GM19395 (cell line): ENCODE data around the gene ATAD5.
"Not testable (repeated sequence)": the region's sequence is repeated elsewhere in the genome, so short reads cannot be mapped to it uniquely, and the experiment has no call there.

Experiments
- ATAC-seq: cut with Tn5 transposase; IDR thresholded peaks from one replicate; pipeline ENCODE4 v1.9.1; 2021; ENCODE audit warnings: mild to moderate bottlenecking, moderate library complexity; ENCODE audit not compliant: unreplicated experiment

ATAD5 gene

DNA sequence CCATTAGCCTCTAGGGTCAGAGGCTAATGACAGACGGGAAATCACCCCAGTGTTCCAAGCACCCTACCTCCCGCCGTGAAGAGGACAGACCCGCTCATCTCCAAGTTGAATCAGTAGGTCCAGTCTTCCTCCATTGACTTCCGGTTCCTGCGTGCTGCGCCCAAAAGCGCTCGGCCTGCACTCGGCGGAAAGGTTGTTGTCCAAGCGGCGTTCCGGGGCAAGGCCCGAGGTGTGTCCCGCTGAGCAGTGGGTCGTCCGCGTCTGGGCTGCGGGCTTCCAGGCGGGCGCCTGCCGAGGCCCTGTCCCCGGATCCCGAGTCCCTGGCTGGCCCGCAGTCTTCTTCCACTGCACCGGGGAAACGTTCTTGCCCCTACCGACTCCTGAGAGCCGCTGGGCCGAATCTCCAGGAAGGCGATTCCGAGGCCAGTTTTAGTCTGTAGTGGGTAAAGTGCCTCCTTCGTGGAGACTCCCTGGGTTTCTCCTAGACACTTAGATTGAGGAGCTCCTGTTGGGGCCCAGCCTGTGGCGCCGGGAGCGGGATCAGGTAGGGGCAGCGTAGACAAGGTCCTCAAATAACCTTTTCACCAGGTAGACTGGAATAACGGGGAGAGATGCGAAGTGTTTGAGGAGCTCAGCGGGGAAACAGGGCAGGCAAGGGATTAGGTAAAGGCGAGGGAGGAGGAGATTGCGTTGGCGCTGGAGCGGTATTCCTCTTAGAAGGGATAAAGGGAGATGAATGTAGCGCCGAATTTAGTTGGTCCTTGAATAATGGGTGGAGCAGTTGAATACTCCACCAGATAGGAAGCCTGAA lies 74.5 kb downstream of the ATAD5 start, which contains the start of gene TEFM:
Gene TEFM, minus strand, starts transcription at position 138 of the 811 bp plus-strand sequence. Its CDS starts 40 bp downstream, at position 98.
- ATAC-seq, result peak; percentile 89

DNA sequence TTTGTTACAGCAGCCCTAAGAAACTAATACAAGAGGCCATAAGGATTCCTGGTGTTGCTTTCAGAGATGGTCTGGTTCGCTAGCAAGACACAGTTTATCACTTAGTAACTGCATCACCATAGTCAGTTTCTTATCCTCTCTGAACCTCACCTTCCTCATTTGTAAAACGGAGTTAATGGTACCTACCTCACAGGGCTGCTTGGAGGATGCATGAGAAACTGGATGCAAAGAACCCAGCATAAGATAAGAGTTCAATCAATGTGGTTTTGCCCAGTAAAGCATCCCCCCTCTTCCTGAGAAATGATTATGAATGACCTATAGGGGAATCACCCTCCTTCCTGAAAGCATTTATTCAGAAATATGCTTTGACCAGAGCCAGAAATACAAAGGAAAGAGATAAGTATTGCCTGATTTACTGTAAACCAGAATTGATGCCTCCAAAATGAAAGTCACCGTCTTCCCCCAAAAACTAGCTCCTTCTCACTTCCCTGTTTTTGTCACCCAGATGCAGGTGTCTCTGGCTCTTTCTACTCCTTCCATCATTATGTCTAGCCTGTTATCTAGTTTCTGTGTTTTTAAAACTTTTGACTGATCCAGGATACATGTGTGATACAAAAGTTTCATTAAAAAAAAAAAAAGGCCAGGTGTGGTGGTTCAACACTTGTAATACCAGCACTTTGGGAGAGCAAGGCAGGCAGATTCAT lies 77.1 kb downstream of the ATAD5 start:
- ATAC-seq, result no peak

DNA sequence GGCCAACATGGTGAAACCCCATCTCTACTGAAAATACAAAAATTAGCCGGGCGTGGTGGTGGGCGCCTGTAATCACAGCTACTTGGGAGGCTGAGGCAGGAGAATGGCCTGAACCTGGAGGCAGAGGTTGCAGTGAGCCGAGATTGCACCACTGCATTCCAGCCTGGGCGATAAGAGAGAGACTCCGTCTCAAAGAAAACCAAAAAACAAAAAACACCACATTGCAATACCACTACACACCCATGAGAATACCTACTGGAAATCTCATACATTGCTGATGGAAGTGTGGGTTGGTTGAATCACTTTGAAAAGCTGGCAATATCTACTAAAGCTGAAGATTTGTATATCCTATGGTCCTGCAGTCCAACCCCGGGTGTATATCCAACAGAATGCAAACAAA lies 78.4 kb downstream of the ATAD5 start:
- not testable (repeated sequence) for ATAC-seq

DNA sequence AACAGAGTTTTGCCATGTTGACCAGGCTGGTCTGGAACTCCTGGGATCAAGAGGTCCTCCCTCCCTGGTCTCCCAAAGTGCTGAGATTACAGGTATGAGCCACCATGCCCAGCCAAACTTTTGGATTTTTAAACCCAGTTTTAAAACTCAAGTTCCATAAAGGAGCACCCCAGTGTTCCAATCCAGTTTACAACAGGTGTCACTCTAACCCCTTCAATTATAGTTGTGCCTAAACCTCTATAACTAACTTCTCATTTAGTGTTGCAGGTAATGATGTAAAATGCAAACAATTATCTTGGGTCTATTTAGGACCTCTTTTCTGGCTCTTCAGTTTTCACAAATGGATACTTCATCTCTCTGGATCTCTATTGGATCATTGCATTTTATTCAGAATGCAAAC lies 82.2 kb downstream of the ATAD5 start:
- ATAC-seq, result no peak

DNA sequence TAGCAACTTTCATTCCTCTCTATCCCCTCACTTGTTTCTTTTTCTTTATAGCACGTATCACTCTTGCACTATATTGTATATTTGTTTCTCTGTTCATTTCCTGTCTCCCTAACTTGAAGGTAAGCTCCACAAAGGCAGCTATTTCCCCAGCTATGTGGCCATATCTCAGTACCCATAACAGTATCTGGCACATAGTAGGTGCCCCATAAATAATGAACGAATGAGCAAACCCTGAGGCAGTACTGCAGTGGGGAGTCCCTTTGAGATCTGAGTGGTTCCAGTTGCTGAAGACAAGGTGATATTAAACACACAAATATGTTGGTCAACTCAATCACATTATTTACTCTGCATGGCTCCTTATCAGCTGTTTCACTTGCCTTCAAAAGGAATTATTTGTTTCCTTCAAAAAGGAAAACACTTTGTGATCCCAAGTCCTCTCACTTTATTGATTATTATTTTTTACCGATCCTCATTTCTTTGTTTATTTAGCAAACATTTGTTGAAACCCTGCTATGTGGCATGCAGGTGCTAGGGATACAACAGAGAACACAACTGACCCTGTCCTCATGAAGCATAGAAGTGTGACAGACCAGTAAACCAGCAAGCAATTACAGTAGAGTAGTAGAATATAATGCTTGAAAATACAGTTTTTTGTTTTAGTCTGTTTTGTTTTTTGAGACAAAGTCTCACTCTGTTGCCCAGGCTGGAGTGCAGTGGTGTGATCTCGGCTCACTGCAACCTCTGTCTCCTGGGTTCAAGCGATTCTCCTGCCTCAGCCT lies 84.3 kb downstream of the ATAD5 start:
- ATAC-seq, result no peak

DNA sequence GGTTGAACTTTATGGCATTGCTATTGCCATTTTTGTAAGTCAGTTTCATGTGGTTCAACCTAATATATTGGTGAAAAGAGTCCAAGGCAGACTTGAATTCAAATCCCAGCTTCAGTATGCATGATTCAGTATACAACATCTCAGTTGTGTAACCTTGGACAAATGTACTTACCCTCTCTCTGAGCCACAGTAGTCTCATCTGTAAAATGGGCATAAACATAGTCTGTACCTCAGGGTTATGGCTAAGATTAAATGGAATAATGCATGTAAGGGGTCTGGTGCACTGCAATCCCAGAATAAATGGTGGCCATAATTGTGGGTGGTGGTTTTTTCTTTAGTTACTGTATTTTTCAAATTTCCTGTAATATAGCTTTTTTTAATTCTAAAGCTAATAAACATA lies 85.3 kb downstream of the ATAD5 start:
- no peak for ATAC-seq

DNA sequence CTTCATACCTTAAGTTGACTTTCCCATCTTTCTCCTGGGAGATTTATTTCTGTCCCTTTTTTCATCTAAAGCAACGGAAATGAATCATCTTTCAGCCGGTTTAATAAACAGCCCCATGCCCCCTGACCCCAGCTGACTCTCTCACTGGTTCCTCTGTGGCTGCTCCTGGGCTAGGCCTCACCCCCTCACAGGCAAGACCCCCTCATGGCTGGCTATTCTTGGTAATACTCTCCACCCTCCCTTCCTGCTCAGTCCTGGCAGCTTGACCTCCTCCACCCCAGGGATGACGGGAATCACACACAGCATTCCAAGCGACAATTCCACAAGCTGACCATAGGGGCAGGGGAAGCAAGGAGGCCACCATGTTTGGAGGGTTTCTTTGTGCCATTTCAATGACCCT lies 88.5 kb downstream of the ATAD5 start:
- ATAC-seq, result no peak

DNA sequence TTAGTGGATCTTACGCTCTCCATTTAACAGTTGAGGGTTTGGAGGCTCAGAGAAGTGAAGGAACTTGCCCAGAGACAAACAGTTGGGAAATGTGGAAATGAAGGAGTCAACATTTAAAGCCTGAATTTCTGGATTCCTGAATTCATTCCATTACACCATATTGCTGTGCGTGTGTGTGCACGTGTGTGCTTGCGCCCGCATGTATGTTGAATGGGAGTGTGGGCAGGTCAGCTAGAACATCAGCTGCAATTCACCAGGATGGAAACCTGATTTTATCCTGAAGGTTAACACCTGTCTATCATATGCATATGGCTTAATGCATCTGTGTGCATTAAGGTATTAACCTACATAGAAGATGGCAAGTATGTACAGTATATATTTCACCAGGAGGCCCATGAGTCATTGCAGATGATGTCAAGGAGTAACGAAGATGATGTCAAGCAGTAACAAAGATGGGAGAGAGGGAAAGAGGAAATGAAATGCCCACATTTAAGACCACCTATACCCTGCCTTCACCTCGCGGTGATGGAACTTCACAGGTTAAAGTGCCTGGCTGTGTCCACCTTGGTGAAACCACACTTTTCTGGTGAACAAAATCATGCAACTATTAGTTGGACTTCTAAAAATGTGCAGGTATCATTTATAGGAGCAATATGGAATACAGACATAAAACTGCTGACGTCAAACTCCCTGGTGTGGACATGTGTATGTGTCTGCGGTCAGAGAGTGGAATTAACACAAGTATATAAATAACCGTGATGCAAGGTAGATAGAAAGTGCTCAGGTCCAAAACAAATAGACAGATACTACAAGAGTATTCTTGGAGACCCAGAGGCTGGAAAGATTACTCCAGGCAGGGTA lies 89.1 kb downstream of the ATAD5 start:
- no peak for ATAC-seq

DNA sequence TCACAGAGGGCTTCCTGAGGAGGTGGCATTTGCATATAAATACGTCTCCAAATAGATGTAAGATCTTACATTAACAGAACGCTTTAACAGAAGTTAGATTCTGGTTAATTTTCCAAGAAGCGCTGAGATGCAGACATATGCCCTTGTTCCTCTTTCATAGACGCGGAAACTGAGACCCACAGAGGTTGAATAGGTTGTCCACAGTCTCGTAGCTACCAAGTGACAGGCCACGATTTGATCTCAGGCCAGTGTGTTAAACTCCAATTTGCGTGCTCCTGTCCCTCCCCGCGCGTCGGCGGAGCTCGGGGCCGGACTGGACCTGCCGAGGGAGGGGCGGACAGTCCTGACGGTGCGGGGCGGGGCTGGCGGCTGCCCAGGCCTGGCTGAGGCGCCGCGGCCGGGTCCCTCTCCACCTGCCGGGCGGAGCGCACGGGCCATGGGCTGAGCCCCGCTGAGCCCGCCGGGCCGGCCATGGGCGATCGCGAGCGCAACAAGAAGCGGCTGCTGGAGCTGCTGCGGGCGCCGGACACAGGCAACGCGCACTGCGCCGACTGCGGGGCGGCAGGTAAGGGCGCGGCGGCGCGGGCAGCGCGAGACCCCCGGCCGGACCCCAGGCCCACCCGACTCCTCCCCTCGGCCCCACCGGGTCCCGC lies 89.9 kb downstream of the ATAD5 start, which contains the start of gene ADAP2:
Gene ADAP2, plus strand, starts transcription at position 402 of the 653 bp plus-strand sequence. Its CDS starts 70 bp downstream, at position 472.
- no peak for ATAC-seq

DNA sequence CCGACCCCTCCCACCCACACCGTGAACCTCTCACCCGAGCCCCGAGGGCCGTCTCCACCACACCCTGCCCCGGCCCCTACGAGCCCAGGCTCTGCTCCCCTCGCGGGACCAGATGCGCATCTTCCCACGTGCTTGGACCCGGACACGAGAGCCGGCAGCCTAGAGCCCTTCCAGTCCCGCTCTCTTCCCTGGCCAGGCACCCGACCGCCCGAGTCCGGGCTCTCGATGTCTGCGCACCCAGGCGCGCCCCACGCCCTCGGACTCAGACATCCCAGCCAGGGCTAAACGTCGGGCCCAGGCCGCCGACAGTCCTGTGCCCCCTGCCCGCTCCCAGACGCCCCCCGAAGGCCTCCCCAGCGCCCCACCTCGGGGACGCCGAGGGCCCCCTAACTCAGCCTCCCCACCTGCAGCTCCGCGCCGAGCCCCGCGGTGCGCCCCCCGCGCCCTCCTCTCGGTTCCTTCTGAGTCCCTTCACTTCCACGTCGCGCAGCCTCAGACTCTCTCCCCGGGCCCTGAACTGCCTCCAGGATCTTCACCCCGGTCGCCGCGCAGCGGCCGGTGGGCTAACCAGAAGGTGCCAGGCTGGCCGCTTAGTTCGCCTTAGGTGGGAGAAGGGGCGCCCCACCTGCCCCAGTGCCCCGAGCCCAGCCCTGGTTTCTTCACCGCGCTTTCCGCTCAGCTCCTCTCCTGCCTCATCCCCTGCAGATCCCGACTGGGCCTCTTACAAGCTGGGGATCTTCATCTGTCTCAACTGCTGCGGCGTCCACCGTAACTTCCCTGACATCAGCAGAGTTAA lies 90.7 kb downstream of the ATAD5 start:
- ATAC-seq, result no peak

DNA sequence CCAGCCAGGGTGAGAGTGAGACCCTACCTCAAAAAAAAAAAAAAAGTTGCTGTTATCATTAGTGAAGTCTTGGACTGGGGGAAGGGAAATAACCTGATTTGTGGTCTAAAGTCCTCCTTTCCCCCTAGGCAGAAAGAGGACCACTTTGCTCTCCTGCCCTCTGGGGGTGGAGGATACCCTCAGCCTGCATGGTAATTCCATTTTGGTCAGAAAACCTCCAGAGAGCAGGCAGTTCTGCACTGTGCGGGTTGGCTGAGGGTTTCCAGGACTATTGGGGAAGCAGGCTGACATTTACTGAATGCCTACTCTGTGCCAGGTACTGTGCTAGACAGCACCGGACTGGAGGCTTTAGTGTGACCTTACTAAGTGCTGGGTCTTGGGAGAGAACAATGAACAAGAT lies 92.6 kb downstream of the ATAD5 start:
- no peak for ATAC-seq

DNA sequence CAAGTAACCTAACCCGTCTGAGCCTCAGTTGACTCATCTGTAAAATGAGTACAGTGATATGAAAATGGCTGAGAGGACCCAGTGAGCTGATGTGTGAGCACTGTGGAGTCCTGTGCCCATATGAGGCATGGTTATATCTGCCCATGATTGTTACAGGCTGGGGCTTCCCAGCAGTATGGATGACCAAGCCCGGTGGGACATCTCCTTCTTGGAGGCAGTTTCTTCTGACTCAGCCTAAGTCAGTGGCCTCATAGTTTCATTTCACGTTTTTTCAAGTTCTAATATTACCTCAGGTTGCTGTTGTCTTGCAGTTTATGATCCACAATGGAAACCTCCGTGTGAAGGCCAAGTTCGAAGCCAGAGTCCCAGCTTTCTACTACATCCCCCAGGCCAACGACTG lies 94.8 kb downstream of the ATAD5 start:
- ATAC-seq, result no peak

DNA sequence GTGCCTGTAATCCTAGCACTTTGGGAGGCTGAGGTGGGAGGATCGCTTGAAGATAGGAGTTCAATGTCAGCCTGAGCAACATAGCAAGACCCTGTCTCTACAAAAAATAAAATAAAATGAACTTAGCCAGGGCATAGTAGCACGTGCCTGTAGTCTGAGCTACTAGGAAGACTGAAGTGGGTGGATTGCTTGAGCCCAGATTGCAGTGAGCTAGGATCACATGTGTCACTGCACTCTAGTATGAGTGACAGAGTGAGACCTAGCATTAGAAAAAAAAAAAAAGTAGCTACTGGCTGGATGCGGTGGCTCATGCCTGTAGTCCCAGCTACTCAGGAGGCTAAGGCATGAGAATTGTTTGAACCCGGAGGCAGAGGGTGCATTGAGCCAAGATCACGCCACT lies 96.0 kb downstream of the ATAD5 start:
- ATAC-seq, result no peak

DNA sequence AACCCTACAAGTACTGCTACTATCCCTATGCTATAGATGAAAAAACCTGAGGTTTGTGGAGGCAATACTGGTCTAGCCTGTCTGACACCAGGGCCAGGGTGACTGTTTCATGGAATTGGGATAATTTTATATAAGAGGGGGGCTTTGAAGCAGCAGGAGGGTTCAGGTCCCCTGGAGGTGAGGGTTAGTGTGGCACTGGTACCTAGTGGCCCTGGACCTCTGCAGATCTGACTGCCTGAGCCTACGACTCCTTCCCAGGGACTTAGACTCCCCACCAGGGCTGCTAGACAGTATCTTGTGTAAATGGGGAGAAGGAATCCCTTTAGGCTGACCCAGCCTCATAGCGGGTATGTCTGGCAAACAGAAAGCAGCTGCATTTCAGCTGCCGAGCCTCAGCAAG lies 96.8 kb downstream of the ATAD5 start:
- ATAC-seq, result no peak

DNA sequence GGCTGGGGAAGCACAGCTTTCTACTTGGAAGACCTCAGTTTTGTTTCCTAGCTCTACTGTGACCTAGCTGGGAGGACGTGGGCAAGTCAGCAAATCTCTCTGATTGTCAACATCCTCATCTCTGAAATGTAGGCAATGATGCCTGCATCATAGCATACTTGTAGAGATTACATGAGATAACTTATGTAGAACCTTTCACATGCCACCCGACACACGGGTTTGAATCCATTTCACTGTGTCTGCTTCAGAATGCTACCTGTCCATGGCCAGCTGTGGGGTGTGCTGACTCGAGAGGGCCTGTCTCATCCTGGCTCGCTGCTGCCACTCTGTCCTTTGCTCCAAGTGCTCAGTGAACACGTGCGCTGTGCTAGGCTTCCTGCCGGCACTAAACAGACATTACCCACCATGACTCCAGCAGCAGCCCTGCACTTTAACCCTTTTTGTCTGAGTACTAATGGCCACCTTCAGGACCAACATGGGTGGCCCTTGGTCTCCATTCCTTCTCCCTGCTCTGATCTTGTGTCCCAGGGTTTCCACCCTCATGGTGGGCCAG lies 97.4 kb downstream of the ATAD5 start:
- ATAC-seq, result no peak

DNA sequence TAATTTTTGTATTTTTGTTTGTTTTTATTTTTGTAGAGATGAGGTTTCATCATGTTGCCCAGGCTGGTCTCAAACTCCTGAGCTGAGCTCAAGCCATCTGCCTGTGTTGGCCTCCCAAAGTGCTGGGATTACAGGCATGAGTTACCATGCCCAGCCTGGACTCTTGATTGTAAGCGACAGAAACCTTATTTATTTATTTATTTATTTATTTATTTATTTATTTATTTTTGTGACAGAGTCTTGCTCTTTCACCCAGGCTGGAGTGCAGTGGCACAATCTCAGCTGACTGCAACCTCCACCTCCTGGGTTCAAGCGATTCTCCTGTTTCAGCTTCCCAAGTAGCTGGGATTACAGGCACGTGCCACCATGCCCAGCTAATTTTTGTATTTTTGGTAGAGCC lies 98.1 kb downstream of the ATAD5 start:
- not testable (repeated sequence) for ATAC-seq

DNA sequence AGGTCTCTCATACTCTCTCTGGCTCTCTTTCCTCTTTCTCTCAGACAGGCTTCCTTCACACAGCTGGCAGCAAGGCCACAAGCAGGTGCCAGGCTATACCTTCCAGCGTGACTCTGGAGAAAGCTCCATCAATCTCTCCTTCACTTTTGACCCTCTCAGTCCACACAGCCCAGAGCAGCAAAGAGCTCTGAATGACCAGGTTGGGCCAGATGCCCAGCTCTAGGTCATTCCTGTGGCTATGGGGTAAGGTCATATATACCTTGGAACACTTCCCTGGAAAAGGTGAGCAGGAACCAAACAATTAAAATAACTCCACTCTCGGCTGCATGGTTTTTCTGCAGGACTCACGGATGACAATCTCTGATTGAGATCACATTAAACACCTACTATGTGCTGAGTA lies 98.7 kb downstream of the ATAD5 start:
- no peak for ATAC-seq

DNA sequence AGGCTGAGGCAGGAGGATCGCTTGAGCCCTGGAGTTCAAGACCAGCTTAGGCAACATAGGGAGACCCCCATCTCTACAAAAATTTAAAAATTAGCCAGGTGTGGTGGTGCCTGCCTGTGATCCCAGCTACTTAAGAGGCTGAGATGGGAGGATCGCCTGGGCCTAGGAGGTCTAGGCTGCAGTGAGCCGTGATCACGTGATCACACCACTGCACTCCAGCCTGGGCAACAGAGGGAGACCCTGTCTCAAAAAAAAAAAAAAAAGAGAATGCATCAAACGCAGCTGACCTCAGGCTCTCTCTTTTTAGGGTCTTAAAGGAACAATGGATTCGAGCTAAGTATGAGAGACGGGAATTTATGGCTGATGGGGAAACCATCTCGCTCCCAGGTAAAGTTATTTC lies 99.8 kb downstream of the ATAD5 start:
- ATAC-seq, result not testable (repeated sequence)

DNA sequence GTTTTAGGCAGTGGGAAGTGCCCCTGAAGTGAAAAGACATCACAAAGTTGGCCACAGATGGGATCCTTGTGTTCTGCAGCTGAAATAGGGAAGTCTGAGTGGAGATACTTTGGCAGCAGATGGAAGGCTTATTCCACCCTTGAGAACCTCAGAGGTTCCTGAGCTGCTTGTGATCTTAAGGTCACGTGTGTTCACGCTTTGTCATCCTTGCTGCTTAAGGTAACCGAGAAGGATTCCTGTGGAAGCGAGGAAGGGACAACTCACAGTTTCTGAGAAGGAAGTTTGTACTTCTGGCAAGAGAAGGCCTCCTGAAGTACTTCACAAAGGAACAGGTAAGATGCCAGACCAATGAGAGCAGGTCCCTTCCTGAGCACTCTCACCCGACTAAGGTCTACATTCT lies 102.2 kb downstream of the ATAD5 start:
- ATAC-seq, result no peak
